Measurements from ENCODE around the gene AP3D1. TPM values are rescaled to one million over a fixed set of nuclear protein-coding genes. Genes with fewer than 3 reads are reported as not detected.
"Not testable (repeated sequence)": the region's sequence is repeated elsewhere in the genome, so short reads cannot be mapped to it uniquely, and the experiment has no call there.

Gene AP3D1
- total and polyA plus RNA-seq, 4 donors: 21.7 to 79.8 (median 59.6) TPM

DNA sequence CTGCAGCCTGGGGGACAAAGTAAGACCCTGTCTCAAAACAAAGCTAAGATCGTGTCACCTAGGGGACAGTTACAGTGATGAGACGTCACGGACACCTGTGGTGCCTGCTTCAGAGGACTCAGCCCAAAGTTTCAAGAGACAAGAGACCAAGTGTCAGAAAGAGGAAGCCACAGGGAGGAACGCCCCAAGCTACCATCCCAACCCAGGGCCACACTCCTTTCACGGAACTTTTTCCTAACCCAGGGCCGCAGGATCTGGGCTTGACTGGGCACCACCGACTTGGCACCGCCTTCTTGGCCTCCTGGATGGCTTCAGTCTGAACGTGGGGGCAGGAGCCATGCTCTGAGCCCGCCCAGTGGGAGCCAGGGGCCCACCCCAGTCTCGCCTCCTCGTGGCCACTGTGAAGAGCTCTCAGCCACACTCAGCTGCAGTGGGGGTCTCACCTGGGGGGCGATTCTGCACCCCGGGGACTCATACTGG is 63.7 kb downstream of the AP3D1 start:
- Histone ChIP-seq H3K27me3 (ENCODE audit: control insufficient read depth in 4 of 4, insufficient read depth in 4 of 4, low read length in 3 of 4) (no peaks in the 10 kb centered on the region), H3K9ac (ENCODE audit: low read depth in 1 of 2, low read length in 2 of 2) (no peak overlapping the region), H3K27ac (ENCODE audit: low read depth in 1 of 2, low read length in 2 of 2) (peak overlapping the region; percentile 69 to 81), H3K9me3 (ENCODE audit: control insufficient read depth in 4 of 4, low read length in 3 of 4) (no peaks in the 10 kb centered on the region), H3K4me1 (ENCODE audit: control insufficient read depth in 4 of 4, insufficient read depth in 4 of 4, low read length in 3 of 4) (peaks cover 0 to 14% (median 6%) of the 10 kb centered on the region in 4 donors), H3K4me3 (ENCODE audit: low read depth in 1 of 3, low read length in 3 of 3) (no peak overlapping the region), H3K36me3 (ENCODE audit: control insufficient read depth in 4 of 4, insufficient read depth in 3 of 4, low read depth in 1 of 4, low read length in 3 of 4) (no peaks in the 10 kb centered on the region)
- TF ChIP-seq JUND (IDR thresholded peaks at IDR 0.05) (no peak), YY1 (IDR thresholded peaks at IDR 0.05) (no peak), TAF1 (conservative IDR thresholded peaks at IDR 0.05) (no peak), FOXA1 (IDR thresholded peaks at IDR 0.05) (no peak), RXRA (IDR thresholded peaks at IDR 0.05) (no peak), HNF4G (IDR thresholded peaks at IDR 0.05) (no peak)
- TF ChIP-seq, protein P1, sequence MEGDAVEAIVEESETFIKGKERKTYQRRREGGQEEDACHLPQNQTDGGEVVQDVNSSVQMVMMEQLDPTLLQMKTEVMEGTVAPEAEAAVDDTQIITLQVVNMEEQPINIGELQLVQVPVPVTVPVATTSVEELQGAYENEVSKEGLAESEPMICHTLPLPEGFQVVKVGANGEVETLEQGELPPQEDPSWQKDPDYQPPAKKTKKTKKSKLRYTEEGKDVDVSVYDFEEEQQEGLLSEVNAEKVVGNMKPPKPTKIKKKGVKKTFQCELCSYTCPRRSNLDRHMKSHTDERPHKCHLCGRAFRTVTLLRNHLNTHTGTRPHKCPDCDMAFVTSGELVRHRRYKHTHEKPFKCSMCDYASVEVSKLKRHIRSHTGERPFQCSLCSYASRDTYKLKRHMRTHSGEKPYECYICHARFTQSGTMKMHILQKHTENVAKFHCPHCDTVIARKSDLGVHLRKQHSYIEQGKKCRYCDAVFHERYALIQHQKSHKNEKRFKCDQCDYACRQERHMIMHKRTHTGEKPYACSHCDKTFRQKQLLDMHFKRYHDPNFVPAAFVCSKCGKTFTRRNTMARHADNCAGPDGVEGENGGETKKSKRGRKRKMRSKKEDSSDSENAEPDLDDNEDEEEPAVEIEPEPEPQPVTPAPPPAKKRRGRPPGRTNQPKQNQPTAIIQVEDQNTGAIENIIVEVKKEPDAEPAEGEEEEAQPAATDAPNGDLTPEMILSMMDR (IDR thresholded peaks at IDR 0.05; ENCODE audit: low read depth, low read length, missing input control): no peak
- TF ChIP-seq, protein P2, sequence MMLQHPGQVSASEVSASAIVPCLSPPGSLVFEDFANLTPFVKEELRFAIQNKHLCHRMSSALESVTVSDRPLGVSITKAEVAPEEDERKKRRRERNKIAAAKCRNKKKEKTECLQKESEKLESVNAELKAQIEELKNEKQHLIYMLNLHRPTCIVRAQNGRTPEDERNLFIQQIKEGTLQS (IDR thresholded peaks at IDR 0.05): no peak
- TF ChIP-seq, protein P3, sequence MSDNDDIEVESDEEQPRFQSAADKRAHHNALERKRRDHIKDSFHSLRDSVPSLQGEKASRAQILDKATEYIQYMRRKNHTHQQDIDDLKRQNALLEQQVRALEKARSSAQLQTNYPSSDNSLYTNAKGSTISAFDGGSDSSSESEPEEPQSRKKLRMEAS (IDR thresholded peaks at IDR 0.05): no peak
- TF ChIP-seq, protein P4, sequence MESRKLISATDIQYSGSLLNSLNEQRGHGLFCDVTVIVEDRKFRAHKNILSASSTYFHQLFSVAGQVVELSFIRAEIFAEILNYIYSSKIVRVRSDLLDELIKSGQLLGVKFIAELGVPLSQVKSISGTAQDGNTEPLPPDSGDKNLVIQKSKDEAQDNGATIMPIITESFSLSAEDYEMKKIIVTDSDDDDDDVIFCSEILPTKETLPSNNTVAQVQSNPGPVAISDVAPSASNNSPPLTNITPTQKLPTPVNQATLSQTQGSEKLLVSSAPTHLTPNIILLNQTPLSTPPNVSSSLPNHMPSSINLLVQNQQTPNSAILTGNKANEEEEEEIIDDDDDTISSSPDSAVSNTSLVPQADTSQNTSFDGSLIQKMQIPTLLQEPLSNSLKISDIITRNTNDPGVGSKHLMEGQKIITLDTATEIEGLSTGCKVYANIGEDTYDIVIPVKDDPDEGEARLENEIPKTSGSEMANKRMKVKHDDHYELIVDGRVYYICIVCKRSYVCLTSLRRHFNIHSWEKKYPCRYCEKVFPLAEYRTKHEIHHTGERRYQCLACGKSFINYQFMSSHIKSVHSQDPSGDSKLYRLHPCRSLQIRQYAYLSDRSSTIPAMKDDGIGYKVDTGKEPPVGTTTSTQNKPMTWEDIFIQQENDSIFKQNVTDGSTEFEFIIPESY (IDR thresholded peaks at IDR 0.05): no peak
- no peak for DNase-seq (ENCODE audit: low spot score)
- WGBS: 79% methylated on average over 14 of the region's 14 CpGs

DNA sequence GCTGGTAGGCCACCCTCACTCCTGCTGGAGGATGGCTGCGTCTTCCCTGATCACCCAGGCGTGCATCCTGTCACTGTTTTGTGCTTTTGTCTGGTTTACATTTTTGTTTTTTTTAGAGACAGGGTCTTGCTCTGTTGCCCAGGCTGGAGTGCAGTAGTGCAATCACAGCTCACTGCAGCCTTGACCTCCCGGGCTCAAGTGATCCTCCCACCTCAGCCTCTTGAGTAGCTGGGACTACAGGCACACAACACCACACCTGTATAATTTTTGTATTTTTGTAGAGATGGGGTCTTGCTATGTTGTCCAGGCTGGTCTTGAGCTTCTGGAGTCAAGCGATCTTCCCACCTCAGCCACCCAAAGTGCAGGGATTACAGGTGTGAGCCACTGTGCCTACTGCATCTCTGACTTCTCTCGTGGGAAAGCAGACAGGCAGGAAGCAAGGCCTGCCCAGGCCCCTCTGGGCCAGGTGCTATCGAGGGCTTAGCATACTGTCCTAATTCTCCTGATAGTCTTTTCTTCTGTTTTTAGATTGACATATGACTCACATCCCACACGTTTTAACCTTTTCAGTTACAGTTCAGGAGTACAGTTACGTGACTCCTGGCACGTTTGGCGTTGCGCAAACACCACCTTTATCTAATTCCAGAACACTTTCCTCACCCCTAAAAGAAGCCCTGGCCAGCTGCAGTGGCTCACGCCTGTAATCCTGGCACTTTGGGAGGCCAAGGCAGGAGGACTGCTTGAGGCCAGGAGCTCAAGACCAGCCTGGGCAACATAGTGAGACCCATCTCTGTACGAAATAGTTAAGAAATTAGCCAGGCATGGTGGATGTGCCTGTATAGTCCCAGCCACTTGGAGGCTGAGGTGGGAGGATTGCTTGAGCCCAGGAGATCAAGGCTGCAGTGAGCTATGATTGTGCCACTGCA is 64.4 kb downstream of the AP3D1 start:
- H3K27me3 ChIP-seq (ENCODE audit: control insufficient read depth in 4 of 4, insufficient read depth in 4 of 4, low read length in 3 of 4); H3K9ac ChIP-seq (ENCODE audit: low read depth in 1 of 2, low read length in 2 of 2); H3K36me3 ChIP-seq (ENCODE audit: control insufficient read depth in 4 of 4, insufficient read depth in 3 of 4, low read depth in 1 of 4, low read length in 3 of 4); H3K9me3 ChIP-seq (ENCODE audit: control insufficient read depth in 4 of 4, low read length in 3 of 4); DNase-seq (ENCODE audit: low spot score); H3K4me3 ChIP-seq (ENCODE audit: low read depth in 1 of 3, low read length in 3 of 3): not testable (repeated sequence)
- WGBS: 60% methylated on average over 13 of the region's 13 CpGs
- Histone ChIP-seq H3K4me1 (ENCODE audit: control insufficient read depth in 4 of 4, insufficient read depth in 4 of 4, low read length in 3 of 4) (peaks cover 0 to 14% (median 6%) of the 10 kb centered on the region in 4 donors), H3K27ac (ENCODE audit: low read depth in 1 of 2, low read length in 2 of 2) (peak overlapping the region; percentile 69 to 81)
- TF ChIP-seq JUND (IDR thresholded peaks at IDR 0.05): peak in 1 of 2 donors; percentile 81
- TF ChIP-seq HNF4A (conservative IDR thresholded peaks at IDR 0.05): peak; percentile 61 to 67
- TF ChIP-seq RXRA (IDR thresholded peaks at IDR 0.05): peak in 1 of 2 donors; percentile 61
